H9 (cell line): ENCODE results near the gene SCN8A. TPM values are rescaled to one million over a fixed set of nuclear protein-coding genes. Genes with fewer than 3 reads are reported as not detected.

Source experiments
- DNase-seq: peaks from one replicate; pipeline ENCODE4 v3.0.0-alpha.2; 2017
- H2AFZ ChIP-seq: one replicate; pipeline ENCODE4 v1.6.1; 2013; ENCODE audit warnings: mild to moderate bottlenecking, low read length, control low read depth, moderate library complexity
- H2AK5ac ChIP-seq: 2 replicates; pipeline ENCODE4 v1.6.1; 2013; ENCODE audit warnings: low read length, control low read depth, mixed read lengths; ENCODE audit not compliant: insufficient read length
- H2BK120ac ChIP-seq: one replicate; pipeline ENCODE4 v1.6.1; 2013; ENCODE audit warnings: low read depth, mild to moderate bottlenecking, low read length, control low read depth, inconsistent platforms; ENCODE audit not compliant: poor library complexity, severe bottlenecking
- H2BK12ac ChIP-seq: 2 replicates; pipeline ENCODE4 v1.6.1; 2013; ENCODE audit warnings: low read length, control low read depth, mixed read lengths, low read depth; ENCODE audit not compliant: insufficient read length
- H2BK15ac ChIP-seq: 2 replicates; pipeline ENCODE4 v1.6.1; 2013; ENCODE audit warnings: low read depth, low read length, control low read depth
- H2BK20ac ChIP-seq: one replicate; pipeline ENCODE4 v1.6.1; 2013; ENCODE audit warnings: low read depth, mild to moderate bottlenecking, low read length, control low read depth, inconsistent platforms; ENCODE audit not compliant: poor library complexity, severe bottlenecking
- H2BK5ac ChIP-seq: 2 replicates; pipeline ENCODE4 v1.6.1; 2013; ENCODE audit warnings: low read length, control low read depth, mixed read lengths; ENCODE audit not compliant: insufficient read length
- H3K14ac ChIP-seq: 2 replicates; pipeline ENCODE4 v1.6.1; 2013; ENCODE audit warnings: low read length, control low read depth; ENCODE audit not compliant: insufficient read depth
- H3K18ac ChIP-seq: 2 replicates; pipeline ENCODE4 v1.6.1; 2013; ENCODE audit warnings: low read depth, mild to moderate bottlenecking, mixed read lengths, low read length, control low read depth; ENCODE audit not compliant: insufficient read length
- H3K23ac ChIP-seq: 2 replicates; pipeline ENCODE4 v1.6.1; 2013; ENCODE audit warnings: low read length, control low read depth, mixed read lengths, low read depth; ENCODE audit not compliant: insufficient read length
- H3K23me2 ChIP-seq: 2 replicates; pipeline ENCODE4 v1.6.1; 2013; ENCODE audit warnings: low read depth, mild to moderate bottlenecking, mixed read lengths, low read length, control low read depth; ENCODE audit not compliant: insufficient read length, poor library complexity, severe bottlenecking
- H3K27ac ChIP-seq: 2 replicates; pipeline ENCODE4 v1.5.1; 2013; ENCODE audit warnings: low read length, control low read depth, mixed read lengths, low read depth; ENCODE audit not compliant: insufficient read length
- H3K27me3 ChIP-seq: 2 replicates; pipeline ENCODE4 v1.6.1; 2013; ENCODE audit warnings: low read length, control low read depth, inconsistent platforms; ENCODE audit not compliant: insufficient read depth
- H3K4ac ChIP-seq: 2 replicates; pipeline ENCODE4 v1.6.1; 2013; ENCODE audit warnings: low read depth, mild to moderate bottlenecking, control low read depth, inconsistent platforms, low read length, moderate library complexity
- H3K4me1 ChIP-seq: 2 replicates; pipeline ENCODE4 v1.6.1; 2013; ENCODE audit warnings: low read length, control low read depth, inconsistent platforms; ENCODE audit not compliant: insufficient read depth
- H3K4me2 ChIP-seq: 2 replicates; pipeline ENCODE4 v1.6.1; 2013; ENCODE audit warnings: low read length, control low read depth, mixed read lengths; ENCODE audit not compliant: insufficient read length, insufficient read depth
- H3K56ac ChIP-seq: 2 replicates; pipeline ENCODE4 v1.6.1; 2013; ENCODE audit warnings: low read depth, mild to moderate bottlenecking, mixed read lengths, low read length, control low read depth; ENCODE audit not compliant: insufficient read length
- H3K79me1 ChIP-seq: 2 replicates; pipeline ENCODE4 v1.6.1; 2013; ENCODE audit warnings: low read depth, mild to moderate bottlenecking, moderate library complexity, low read length, control low read depth, inconsistent platforms; ENCODE audit not compliant: insufficient read depth, poor library complexity, severe bottlenecking
- H3K79me2 ChIP-seq: 2 replicates; pipeline ENCODE4 v1.6.1; 2013; ENCODE audit warnings: low read length, control low read depth, inconsistent platforms; ENCODE audit not compliant: insufficient read depth
- H3K9ac ChIP-seq: 2 replicates; pipeline ENCODE4 v1.6.1; 2013; ENCODE audit warnings: low read length, control low read depth, mixed read lengths; ENCODE audit not compliant: insufficient read length; ENCODE audit errors: extremely low read depth
- H3K9me3 ChIP-seq: one replicate; pipeline ENCODE4 v1.6.1; 2013; ENCODE audit warnings: low read depth, low read length, inconsistent platforms; ENCODE audit not compliant: control insufficient read depth
- H3T11ph ChIP-seq: one replicate; pipeline ENCODE4 v1.6.1; 2013; ENCODE audit warnings: mild to moderate bottlenecking, low read length, control low read depth, inconsistent platforms
- H4K20me1 ChIP-seq: one replicate; pipeline ENCODE4 v1.6.1; 2013; ENCODE audit not compliant: control insufficient read depth, insufficient read length, insufficient read depth
- H4K5ac ChIP-seq: 2 replicates; pipeline ENCODE4 v1.6.1; 2013; ENCODE audit warnings: low read depth, mild to moderate bottlenecking, mixed read lengths, low read length, control low read depth; ENCODE audit not compliant: insufficient read length
- H4K8ac ChIP-seq: replicated peaks from 2 replicates; pipeline ENCODE4 v1.6.1; 2013; ENCODE audit warnings: low read length, control low read depth, mixed read lengths, low read depth; ENCODE audit not compliant: insufficient read length
- H4K91ac ChIP-seq: 2 replicates; pipeline ENCODE4 v1.6.1; 2013; ENCODE audit warnings: low read depth, mild to moderate bottlenecking, moderate library complexity, mixed read lengths, low read length, control low read depth; ENCODE audit not compliant: insufficient read length
- H3K27ac Mint-ChIP-seq, 3 experiments: 2 replicates in 2 of 3; 3 replicates in 1 of 3; pipeline ENCODE4 v1.8.0; 2020 to 2021; ENCODE audit warnings: mixed read lengths in 3 of 3, mild to moderate bottlenecking in 1 of 3, moderate library complexity in 1 of 3
- H3K27me3 Mint-ChIP-seq: 2 replicates; pipeline ENCODE4 v1.8.0; 2021; ENCODE audit warnings: low read depth, mild to moderate bottlenecking, moderate library complexity, mixed read lengths
- H3K36me3 Mint-ChIP-seq, 3 experiments: 2 replicates in 2 of 3; 3 replicates in 1 of 3; pipeline ENCODE4 v1.8.0; 2020 to 2021; ENCODE audit warnings: low read depth in 3 of 3, mixed read lengths in 3 of 3; ENCODE audit not compliant: insufficient read depth in 1 of 3
- H3K4me1 Mint-ChIP-seq, 2 experiments: 2 replicates each; pipeline ENCODE4 v1.8.0; 2020; ENCODE audit warnings: mixed read lengths in 2 of 2
- H3K4me3 Mint-ChIP-seq, 2 experiments: 2 replicates in 1 of 2; 3 replicates in 1 of 2; pipeline ENCODE4 v1.8.0; 2020 to 2021; ENCODE audit warnings: mild to moderate bottlenecking in 2 of 2, mixed read lengths in 2 of 2, moderate library complexity in 1 of 2
- H3K9me3 Mint-ChIP-seq, 2 experiments: 2 replicates in 1 of 2; 3 replicates in 1 of 2; pipeline ENCODE4 v1.8.0; 2020; ENCODE audit warnings: mild to moderate bottlenecking in 2 of 2, mixed read lengths in 2 of 2, moderate library complexity in 1 of 2
- CTCF ChIP-seq: fragments of 200-600 bp; sonication (generic); conservative IDR thresholded peaks from 3 replicates; pipeline ENCODE4 v1.8.0; 2021; ENCODE audit warnings: antibody characterized with exemption, mild to moderate bottlenecking
- WGBS: extraction: QIAGEN DNeasy Blood & Tissue Kit; methylation state at CpG from one replicate; pipeline ENCODE4 v1.1.7; 2013; ENCODE audit warnings: missing lambda C conversion rate, low lambda C conversion rate, mixed read lengths; ENCODE audit not compliant: insufficient read length; ENCODE audit errors: extremely low coverage; 5-methylcytosine and 5-hydroxymethylcytosine counted together
- total RNA-seq: library from RNA; stranded (reverse); gene quantifications from 2 replicates; pipeline ENCODE4 v1.2.1, GENCODE V29; 2021

SCN8A gene
- total RNA-seq, 1 experiment from 2014 or later, result 15.2 TPM

DNA sequence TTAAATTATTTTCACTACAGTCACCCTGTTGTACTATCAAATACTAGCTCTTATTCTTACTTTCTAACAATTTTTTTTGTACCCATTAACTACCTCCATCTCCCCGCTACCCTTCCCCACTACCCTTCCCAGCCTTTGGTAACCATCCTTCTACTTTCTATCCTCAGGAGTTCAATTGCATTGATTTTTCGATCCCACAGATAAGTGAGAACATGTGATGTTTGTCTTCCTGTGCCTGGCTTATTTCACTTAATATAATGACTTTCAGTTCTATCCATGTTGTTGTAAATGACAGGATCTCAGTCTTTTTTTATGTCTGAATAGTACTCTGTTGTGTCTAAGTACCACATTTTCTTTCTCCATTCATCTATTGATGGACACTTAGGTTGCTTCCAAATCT lies 139.7 kb downstream of the SCN8A start:
- Histone ChIP-seq H3K23me2 (no peaks in the 10 kb centered on the region), H2AK5ac (no peak overlapping the region), H2BK120ac (no peak overlapping the region), H4K20me1 (no peaks in the 10 kb centered on the region), H2BK5ac (no peak overlapping the region), H3K79me2 (no peaks in the 10 kb centered on the region), H2AFZ (no peak overlapping the region), H3K9ac (no peak overlapping the region), H3K4ac (no peak overlapping the region), H4K8ac (no peak overlapping the region), H2BK12ac (no peak overlapping the region), H3K18ac (no peak overlapping the region), H3K4me2 (no peak overlapping the region), H3K27ac (no peak overlapping the region), H3K4me1 (no peaks in the 10 kb centered on the region), H3K56ac (no peak overlapping the region), H3K23ac (no peak overlapping the region), H3K14ac (no peak overlapping the region), H4K5ac (no peak overlapping the region), H3K9me3 (no peaks in the 10 kb centered on the region), H2BK15ac (no peak overlapping the region), H3K79me1 (no peaks in the 10 kb centered on the region), H3T11ph (no peak overlapping the region), H4K91ac (no peak overlapping the region), H2BK20ac (no peak overlapping the region), H3K27me3 (no peaks in the 10 kb centered on the region)
- WGBS, result 100% methylated on average over 1 of the region's 2 CpGs
- no peak for DNase-seq
- Mint-ChIP-seq H3K27me3 (no peaks in the 10 kb centered on the region), H3K36me3 (peaks cover 44 to 49% (median 45%) of the 10 kb centered on the region in 3 experiments), H3K27ac (no peak overlapping the region), H3K4me3 (no peak overlapping the region), H3K4me1 (no peaks in the 10 kb centered on the region), H3K9me3 (peaks cover 29 to 30% of the 10 kb centered on the region in 2 experiments)
- TF ChIP-seq CTCF, result no peak
